SK-N-MC (cell line): ENCODE measurements around the gene DISP2.

Source experiments
- EZH2 ChIP-seq: fragments of 200-600 bp; sonication (generic); IDR thresholded peaks from one replicate; pipeline ENCODE4 v1.6.1; 2017; ENCODE audit warnings: antibody characterized with exemption
- FOXP2 ChIP-seq: optimal IDR thresholded peaks from 2 replicates; pipeline ENCODE3; 2011; ENCODE audit warnings: mild to moderate bottlenecking, moderate library complexity; ENCODE audit not compliant: insufficient read depth; ENCODE audit errors: extremely low read length, control extremely low read depth
- POLR2AphosphoS5 ChIP-seq: IDR thresholded peaks from 2 replicates; pipeline ENCODE4 v1.6.1; 2012; ENCODE audit warnings: mild to moderate bottlenecking, low read depth, low read length, borderline replicate concordance

- TF ChIP-seq POLR2AphosphoS5 (no peak), EZH2 (no peak), FOXP2 (no peak)
These were observed 773 bp upstream of the DISP2 start for GRCh38 chr15:40357246-40357645.
